ENCODE results near the gene FMNL3. TPM values are rescaled to one million over a fixed set of nuclear protein-coding genes. Genes with fewer than 3 reads are reported as not detected.

FMNL3 gene
- total and polyA plus RNA-seq, 5 donors from 2014 or later = 3.8 to 21.4 (median 6.0) TPM

GRCh38 chr12:49696723-49697122 lies 10.5 kb downstream of the FMNL3 start:
- DNase-seq (no peak), ATAC-seq (ENCODE audit: low read depth in 2 of 2) (no peak)
- Mint-ChIP-seq H3K4me1 (peaks cover 26 to 51% (median 35%) of the 10 kb centered on the region in 4 donors), H3K4me3 (no peak overlapping the region), H3K27ac (peak overlapping the region in 1 of 3 donors; percentile 39), H3K36me3 (peaks cover 3% of the 10 kb centered on the region), H3K9me3 (no peaks in the 10 kb centered on the region), H3K27me3 (no peaks in the 10 kb centered on the region)
- H3K9me3 ChIP-seq (ENCODE audit: control insufficient read depth in 2 of 2, low read length in 2 of 2) = no peaks in the 10 kb centered on the region
- H3K4me3 ChIP-seq (ENCODE audit: low read depth, low read length) = no peak overlapping the region
- H3K27ac ChIP-seq (ENCODE audit: insufficient read depth, low read length, poor library complexity, severe bottlenecking) = no peak overlapping the region
- H3K36me3 ChIP-seq (ENCODE audit: control insufficient read depth, insufficient read depth, low read length) = no peaks in the 10 kb centered on the region
- peaks cover 21% of the 10 kb centered on the region for H3K4me1 ChIP-seq (ENCODE audit: control insufficient read depth, insufficient read depth, low read length, poor library complexity, severe bottlenecking)
- no peaks in the 10 kb centered on the region for H3K27me3 ChIP-seq (ENCODE audit: control insufficient read depth, insufficient read depth, low read length)

GRCh38 chr12:49693931-49694444 lies 13.2 kb downstream of the FMNL3 start:
- H3K27ac ChIP-seq (ENCODE audit: insufficient read depth, low read length, poor library complexity, severe bottlenecking) = no peak overlapping the region
- no peaks in the 10 kb centered on the region for H3K9me3 Mint-ChIP-seq
- H3K36me3 Mint-ChIP-seq = peaks cover 3% of the 10 kb centered on the region
- no peaks in the 10 kb centered on the region for H3K27me3 ChIP-seq (ENCODE audit: control insufficient read depth, insufficient read depth, low read length)
- H3K4me3 ChIP-seq (ENCODE audit: low read depth, low read length) = no peak overlapping the region
- H3K27me3 Mint-ChIP-seq = no peaks in the 10 kb centered on the region
- no peaks in the 10 kb centered on the region for H3K9me3 ChIP-seq (ENCODE audit: control insufficient read depth in 2 of 2, low read length in 2 of 2)
- H3K4me3 Mint-ChIP-seq = peak overlapping the region in 1 of 4 donors; percentile 38
- H3K27ac Mint-ChIP-seq = no peak overlapping the region
- ATAC-seq (ENCODE audit: low read depth in 2 of 2) (no peak), DNase-seq (no peak)
- no peaks in the 10 kb centered on the region for H3K36me3 ChIP-seq (ENCODE audit: control insufficient read depth, insufficient read depth, low read length)
- H3K4me1 ChIP-seq (ENCODE audit: control insufficient read depth, insufficient read depth, low read length, poor library complexity, severe bottlenecking) = peaks cover 12% of the 10 kb centered on the region
- H3K4me1 Mint-ChIP-seq = peaks cover 21 to 52% (median 32%) of the 10 kb centered on the region in 4 donors

- Histone ChIP-seq H3K27ac (ENCODE audit: insufficient read depth, low read length, poor library complexity, severe bottlenecking) (no peak overlapping the region), H3K4me3 (ENCODE audit: low read depth, low read length) (no peak overlapping the region), H3K27me3 (ENCODE audit: control insufficient read depth, insufficient read depth, low read length) (no peaks in the 10 kb centered on the region), H3K9me3 (ENCODE audit: control insufficient read depth in 2 of 2, low read length in 2 of 2) (no peaks in the 10 kb centered on the region), H3K36me3 (ENCODE audit: control insufficient read depth, insufficient read depth, low read length) (no peaks in the 10 kb centered on the region), H3K4me1 (ENCODE audit: control insufficient read depth, insufficient read depth, low read length, poor library complexity, severe bottlenecking) (peaks cover under 1% of the 10 kb centered on the region)
- Mint-ChIP-seq H3K36me3 (peaks cover 3% of the 10 kb centered on the region), H3K27ac (no peak overlapping the region), H3K27me3 (no peaks in the 10 kb centered on the region), H3K4me1 (peaks cover 17 to 47% (median 24%) of the 10 kb centered on the region in 4 donors), H3K9me3 (no peaks in the 10 kb centered on the region), H3K4me3 (peak overlapping the region in 1 of 4 donors; percentile 27)
- no peak for DNase-seq
- ATAC-seq (ENCODE audit: low read depth in 2 of 2) = no peak
Measured at GRCh38 chr12:49692851-49693250, 14.4 kb downstream of the FMNL3 start.

- Mint-ChIP-seq H3K27ac (no peak overlapping the region), H3K4me3 (no peak overlapping the region), H3K36me3 (peaks cover 3% of the 10 kb centered on the region), H3K27me3 (no peaks in the 10 kb centered on the region), H3K4me1 (peaks cover 19 to 39% (median 26%) of the 10 kb centered on the region in 4 donors), H3K9me3 (no peaks in the 10 kb centered on the region)
- Histone ChIP-seq H3K27me3 (ENCODE audit: control insufficient read depth, insufficient read depth, low read length) (no peaks in the 10 kb centered on the region), H3K4me1 (ENCODE audit: control insufficient read depth, insufficient read depth, low read length, poor library complexity, severe bottlenecking) (no peaks in the 10 kb centered on the region), H3K9me3 (ENCODE audit: control insufficient read depth in 2 of 2, low read length in 2 of 2) (no peaks in the 10 kb centered on the region), H3K27ac (ENCODE audit: insufficient read depth, low read length, poor library complexity, severe bottlenecking) (no peak overlapping the region), H3K4me3 (ENCODE audit: low read depth, low read length) (no peak overlapping the region), H3K36me3 (ENCODE audit: control insufficient read depth, insufficient read depth, low read length) (no peaks in the 10 kb centered on the region)
- ATAC-seq (ENCODE audit: low read depth in 2 of 2) (no peak), DNase-seq (no peak)
Measured at GRCh38 chr12:49689785-49690184, 17.4 kb downstream of the FMNL3 start.

- Mint-ChIP-seq H3K4me3 (no peak overlapping the region), H3K27ac (peak overlapping the region in 1 of 3 donors; percentile 51), H3K4me1 (peaks cover 19 to 44% (median 29%) of the 10 kb centered on the region in 4 donors), H3K27me3 (no peaks in the 10 kb centered on the region), H3K36me3 (peaks cover 3% of the 10 kb centered on the region), H3K9me3 (no peaks in the 10 kb centered on the region)
- H3K27me3 ChIP-seq (ENCODE audit: control insufficient read depth, insufficient read depth, low read length) = no peaks in the 10 kb centered on the region
- ATAC-seq (ENCODE audit: low read depth in 2 of 2) (no peak), DNase-seq (no peak)
- H3K4me1 ChIP-seq (ENCODE audit: control insufficient read depth, insufficient read depth, low read length, poor library complexity, severe bottlenecking) = no peaks in the 10 kb centered on the region
- H3K27ac ChIP-seq (ENCODE audit: insufficient read depth, low read length, poor library complexity, severe bottlenecking) = no peak overlapping the region
- H3K36me3 ChIP-seq (ENCODE audit: control insufficient read depth, insufficient read depth, low read length) = no peaks in the 10 kb centered on the region
- H3K9me3 ChIP-seq (ENCODE audit: control insufficient read depth in 2 of 2, low read length in 2 of 2) = no peaks in the 10 kb centered on the region
- no peak overlapping the region for H3K4me3 ChIP-seq (ENCODE audit: low read depth, low read length)
Measured at GRCh38 chr12:49689237-49689636, 18.0 kb downstream of the FMNL3 start.

- Histone ChIP-seq H3K4me1 (ENCODE audit: control insufficient read depth, insufficient read depth, low read length, poor library complexity, severe bottlenecking) (no peaks in the 10 kb centered on the region), H3K36me3 (ENCODE audit: control insufficient read depth, insufficient read depth, low read length) (no peaks in the 10 kb centered on the region), H3K27me3 (ENCODE audit: control insufficient read depth, insufficient read depth, low read length) (no peaks in the 10 kb centered on the region), H3K9me3 (ENCODE audit: control insufficient read depth in 2 of 2, low read length in 2 of 2) (no peaks in the 10 kb centered on the region), H3K27ac (ENCODE audit: insufficient read depth, low read length, poor library complexity, severe bottlenecking) (no peak overlapping the region), H3K4me3 (ENCODE audit: low read depth, low read length) (no peak overlapping the region)
- ATAC-seq (ENCODE audit: low read depth in 2 of 2) (no peak), DNase-seq (no peak)
- peaks cover 15 to 54% (median 38%) of the 10 kb centered on the region in 4 donors for H3K4me1 Mint-ChIP-seq
- H3K9me3 Mint-ChIP-seq = no peaks in the 10 kb centered on the region
- H3K27ac Mint-ChIP-seq = no peak overlapping the region
- H3K36me3 Mint-ChIP-seq = peaks cover 7% of the 10 kb centered on the region
- no peak overlapping the region for H3K4me3 Mint-ChIP-seq
- H3K27me3 Mint-ChIP-seq = no peaks in the 10 kb centered on the region
Measured at GRCh38 chr12:49687941-49688340, 19.3 kb downstream of the FMNL3 start.

GRCh38 chr12:49684310-49684854 lies 22.8 kb downstream of the FMNL3 start:
- Mint-ChIP-seq H3K27me3 (no peaks in the 10 kb centered on the region), H3K36me3 (peaks cover 4% of the 10 kb centered on the region), H3K4me1 (peaks cover 1 to 50% (median 35%) of the 10 kb centered on the region in 4 donors), H3K4me3 (no peak overlapping the region), H3K9me3 (no peaks in the 10 kb centered on the region), H3K27ac (peak overlapping the region in 1 of 3 donors; percentile 37)
- DNase-seq (no peak), ATAC-seq (ENCODE audit: low read depth in 2 of 2) (no peak)
- Histone ChIP-seq H3K27me3 (ENCODE audit: control insufficient read depth, insufficient read depth, low read length) (no peaks in the 10 kb centered on the region), H3K4me1 (ENCODE audit: control insufficient read depth, insufficient read depth, low read length, poor library complexity, severe bottlenecking) (no peaks in the 10 kb centered on the region), H3K4me3 (ENCODE audit: low read depth, low read length) (no peak overlapping the region), H3K27ac (ENCODE audit: insufficient read depth, low read length, poor library complexity, severe bottlenecking) (no peak overlapping the region), H3K9me3 (ENCODE audit: control insufficient read depth in 2 of 2, low read length in 2 of 2) (no peaks in the 10 kb centered on the region), H3K36me3 (ENCODE audit: control insufficient read depth, insufficient read depth, low read length) (no peaks in the 10 kb centered on the region)

Data from CD4-positive, CD25-positive, alpha-beta regulatory T cell (primary cell).